GM19328 (cell line): ENCODE data around the gene SHE.
"Not testable (repeated sequence)": the region's sequence is repeated elsewhere in the genome, so short reads cannot be mapped to it uniquely, and the experiment has no call there.

ENCODE experiments used
- ATAC-seq: cut with Tn5 transposase; IDR thresholded peaks from one replicate; pipeline ENCODE4 v1.9.1; 2021; ENCODE audit warnings: mild to moderate bottlenecking, moderate library complexity; ENCODE audit not compliant: unreplicated experiment

The SHE gene

DNA sequence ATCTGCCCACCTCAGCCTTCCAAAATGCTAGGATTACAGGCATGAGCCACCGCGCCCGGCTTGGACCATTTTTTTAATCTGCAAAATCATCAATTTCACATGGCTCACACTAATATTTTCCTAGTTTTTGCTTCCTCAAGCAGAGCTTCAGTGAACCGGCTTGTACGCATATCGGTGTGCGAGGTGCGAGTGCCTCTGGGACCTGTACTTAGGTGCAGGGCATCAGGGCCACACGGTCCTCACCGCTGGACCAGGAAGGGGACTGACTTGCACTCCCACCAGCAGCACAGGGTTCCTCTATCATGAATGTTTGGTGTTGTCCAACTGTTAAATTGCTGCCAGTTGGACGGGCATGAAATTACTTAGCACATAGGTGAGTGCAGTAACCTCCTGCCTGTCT, 15.4 kb upstream of the SHE start:
- no peak for ATAC-seq

DNA sequence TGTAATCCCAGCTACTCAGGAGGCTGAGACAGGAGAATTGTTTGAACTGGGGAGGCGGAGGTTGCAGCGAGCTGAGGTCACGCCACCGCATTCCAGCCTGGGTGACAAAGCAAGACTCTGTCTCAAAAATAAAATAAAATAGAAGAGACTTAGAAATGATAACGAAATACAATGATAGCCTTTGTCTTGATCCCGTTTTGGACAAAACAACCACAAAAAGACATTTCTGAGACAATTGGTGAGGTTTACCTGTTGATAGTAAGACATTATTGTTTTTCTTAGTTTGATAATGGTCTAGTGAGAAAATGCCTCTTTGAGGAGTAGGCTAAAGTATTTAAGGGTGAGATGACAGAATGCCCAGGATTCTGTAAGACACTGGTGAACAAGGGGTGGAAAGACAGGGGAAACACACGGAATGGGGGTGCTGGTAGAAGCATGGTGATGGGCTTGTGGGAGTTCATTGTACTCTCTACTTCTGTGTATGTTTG, 11.9 kb upstream of the SHE start:
- ATAC-seq = no peak

DNA sequence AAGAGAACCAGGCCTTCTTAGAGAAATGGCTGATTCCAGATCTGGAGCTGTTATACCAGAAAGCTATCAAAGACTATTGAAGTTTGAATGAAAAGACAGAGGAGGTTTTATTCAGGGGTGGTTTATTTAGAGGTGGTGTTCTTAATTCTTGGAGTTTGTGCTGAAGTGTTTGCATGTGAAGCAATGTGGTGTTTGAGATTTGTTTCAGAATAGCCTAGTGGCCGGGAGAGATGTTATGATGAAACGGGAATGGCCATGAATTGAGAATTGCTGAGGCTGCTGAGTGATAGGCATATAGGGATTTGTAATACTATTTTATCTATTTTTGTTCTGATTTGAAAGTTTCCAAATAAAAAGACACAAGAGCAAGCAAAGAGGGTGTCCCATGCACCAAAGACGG, 10.5 kb upstream of the SHE start:
- ATAC-seq = no peak

DNA sequence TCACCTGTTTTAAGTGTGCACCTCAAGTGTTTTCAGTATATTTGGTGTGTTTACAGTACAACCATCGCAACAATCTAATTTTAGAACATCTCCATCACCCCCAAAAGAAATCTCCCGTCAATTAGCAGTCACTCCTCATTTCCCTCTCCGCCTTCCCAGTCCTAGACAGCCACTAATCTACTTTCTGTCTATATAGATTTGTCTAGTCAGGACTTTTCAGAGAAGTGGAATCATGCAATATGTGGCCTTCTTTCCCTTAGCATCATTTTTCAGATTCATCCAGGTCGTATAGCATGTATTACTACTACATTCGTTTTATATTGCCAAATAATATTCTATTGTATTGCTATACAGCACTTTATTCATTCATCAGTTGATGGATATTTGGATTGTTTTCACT, 1.7 kb upstream of the SHE start:
- no peak for ATAC-seq

DNA sequence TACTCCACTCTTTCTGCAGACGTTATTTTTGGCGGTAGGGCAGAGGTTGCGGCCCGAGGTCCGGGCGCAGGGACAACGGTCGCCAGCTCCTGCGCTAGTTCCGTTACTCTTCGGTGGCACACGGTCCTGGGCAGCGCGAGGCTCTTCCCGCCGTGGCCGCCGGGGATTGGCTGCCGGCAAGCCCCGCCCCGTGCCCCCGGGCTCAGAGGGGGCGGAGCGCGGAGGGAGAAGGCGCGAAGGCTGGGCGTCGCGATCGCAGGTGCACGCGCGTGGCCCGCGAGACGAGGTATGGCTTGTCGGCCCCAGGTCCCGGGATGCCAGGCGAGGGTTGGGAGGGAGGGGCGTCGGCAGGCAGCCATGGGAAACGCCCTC, 518 bp upstream of the SHE start:
- ATAC-seq = no peak

DNA sequence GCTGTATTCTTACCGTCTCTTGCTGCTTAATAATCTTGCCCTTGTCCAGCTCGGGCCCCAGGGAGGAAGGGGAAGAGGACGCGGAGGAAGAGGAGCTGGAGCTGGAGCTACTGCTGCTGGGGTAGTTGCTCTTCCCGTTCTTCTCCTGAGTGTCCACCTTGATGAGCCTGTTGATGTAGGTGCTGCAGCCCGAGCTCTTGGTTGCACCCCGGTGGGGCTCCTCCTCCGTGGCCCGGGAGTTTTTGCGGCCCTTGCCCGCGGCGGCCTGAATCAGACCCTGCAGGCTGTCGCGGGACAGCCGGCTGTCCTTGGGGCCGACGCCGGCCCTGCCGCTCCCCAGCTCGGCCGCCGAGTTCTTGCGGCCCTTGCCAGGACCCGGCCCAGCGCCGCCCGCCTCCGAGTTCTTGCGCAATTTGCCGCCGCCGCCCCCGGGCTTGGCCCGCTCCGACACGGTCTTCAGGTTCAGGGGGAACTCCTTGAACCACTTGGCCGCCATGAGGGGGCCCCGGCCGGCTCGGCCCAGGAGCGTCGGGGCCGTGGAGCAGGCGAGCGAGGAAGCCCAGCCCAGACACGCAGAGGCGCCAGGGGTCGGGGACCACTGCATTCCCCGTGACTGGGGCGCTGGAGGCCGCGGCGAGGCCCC, 668 bp downstream of the SHE start:
- no peak for ATAC-seq

DNA sequence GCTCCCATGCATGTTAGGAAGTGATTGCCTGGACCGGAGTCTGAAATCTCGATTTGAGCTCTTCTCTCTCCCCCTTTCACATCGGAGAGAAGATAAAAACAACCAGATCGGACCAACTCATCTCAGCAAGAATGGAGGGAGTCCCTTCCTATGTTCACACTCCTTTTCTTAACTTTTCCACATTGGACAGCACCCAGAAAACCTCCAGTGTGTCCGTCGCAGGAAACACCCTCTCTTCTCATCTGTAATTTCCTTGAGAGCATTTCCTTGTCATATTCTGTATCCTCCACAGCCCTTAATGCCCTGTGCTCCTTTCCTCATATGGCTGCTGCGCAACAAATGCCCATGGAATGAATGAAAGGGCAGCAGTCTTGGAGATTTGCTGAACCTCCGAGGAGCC, 1.7 kb downstream of the SHE start:
- no peak for ATAC-seq

DNA sequence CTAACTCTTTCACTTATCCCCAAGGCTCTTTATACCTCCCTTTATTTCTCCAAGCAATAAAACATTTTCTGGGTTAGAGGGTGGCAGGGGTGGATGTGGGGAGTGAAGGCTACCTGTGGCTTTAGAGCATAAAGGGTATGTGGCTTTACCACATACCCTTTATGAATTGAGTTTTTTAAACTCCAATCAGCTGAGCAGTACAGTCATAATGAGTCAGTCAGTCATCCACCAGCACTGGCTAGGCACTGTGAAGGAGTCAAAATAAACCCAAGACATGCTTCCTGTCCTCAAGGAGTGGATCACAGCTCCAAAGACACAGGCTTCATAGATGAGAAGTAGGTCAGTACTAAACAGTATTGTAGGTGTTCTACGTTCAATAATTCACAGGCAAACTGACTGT, 2.8 kb downstream of the SHE start:
- no peak for ATAC-seq

DNA sequence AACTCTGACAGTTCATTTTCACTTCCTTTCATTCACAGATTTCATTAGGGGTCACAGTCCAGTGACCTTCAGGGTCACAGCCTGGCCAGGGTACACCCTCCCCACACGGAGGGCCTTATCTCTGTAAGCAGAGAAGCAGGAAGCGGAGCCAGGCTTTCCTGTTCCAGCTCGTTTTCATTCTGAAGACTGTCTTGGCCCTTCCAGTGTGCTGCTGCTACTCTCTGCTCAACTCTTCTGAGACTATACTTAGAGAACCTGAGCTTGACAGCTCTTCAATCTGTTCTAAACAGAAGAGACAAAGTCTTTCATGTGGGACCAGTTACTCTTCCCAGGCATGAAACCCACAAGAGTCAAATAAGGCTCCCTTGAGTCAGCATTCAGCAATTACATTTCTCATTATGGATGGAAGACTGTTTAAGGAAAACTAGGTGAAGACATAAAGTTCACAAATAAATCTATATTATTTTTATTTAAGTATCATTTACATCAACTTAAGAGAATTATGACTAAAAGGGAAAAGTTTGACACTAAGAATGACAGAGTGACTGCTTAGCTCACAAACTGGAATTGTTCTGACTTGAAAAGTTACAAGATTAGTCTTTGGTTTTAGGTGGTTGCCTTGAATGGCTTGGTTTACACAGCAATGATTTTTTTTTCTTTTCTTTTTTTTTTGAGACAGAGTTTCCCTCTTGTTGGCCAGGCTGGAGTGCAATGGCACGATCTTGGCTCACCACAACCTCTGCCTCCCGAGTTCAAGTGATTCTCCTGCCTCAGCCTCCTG, 5.0 kb downstream of the SHE start:
- ATAC-seq = no peak

DNA sequence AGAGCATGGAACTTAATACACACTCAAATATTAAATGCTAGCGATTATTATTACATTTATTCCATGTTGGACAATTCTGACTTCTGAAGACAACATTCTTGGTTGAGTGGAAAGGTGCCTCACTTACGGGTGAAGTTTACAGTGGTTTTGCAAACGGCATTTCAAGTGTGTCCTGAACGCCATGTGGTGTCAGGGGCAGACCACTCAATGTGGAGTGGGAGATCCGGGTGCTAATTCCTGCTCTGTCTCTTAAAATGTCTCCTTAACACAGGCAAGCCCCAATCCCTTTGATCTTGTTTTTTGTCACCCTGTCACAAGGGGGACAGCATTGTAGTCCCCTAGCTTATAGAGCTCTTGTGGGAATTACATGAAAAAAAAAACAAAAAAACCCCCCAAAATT, 5.8 kb downstream of the SHE start:
- no peak for ATAC-seq

DNA sequence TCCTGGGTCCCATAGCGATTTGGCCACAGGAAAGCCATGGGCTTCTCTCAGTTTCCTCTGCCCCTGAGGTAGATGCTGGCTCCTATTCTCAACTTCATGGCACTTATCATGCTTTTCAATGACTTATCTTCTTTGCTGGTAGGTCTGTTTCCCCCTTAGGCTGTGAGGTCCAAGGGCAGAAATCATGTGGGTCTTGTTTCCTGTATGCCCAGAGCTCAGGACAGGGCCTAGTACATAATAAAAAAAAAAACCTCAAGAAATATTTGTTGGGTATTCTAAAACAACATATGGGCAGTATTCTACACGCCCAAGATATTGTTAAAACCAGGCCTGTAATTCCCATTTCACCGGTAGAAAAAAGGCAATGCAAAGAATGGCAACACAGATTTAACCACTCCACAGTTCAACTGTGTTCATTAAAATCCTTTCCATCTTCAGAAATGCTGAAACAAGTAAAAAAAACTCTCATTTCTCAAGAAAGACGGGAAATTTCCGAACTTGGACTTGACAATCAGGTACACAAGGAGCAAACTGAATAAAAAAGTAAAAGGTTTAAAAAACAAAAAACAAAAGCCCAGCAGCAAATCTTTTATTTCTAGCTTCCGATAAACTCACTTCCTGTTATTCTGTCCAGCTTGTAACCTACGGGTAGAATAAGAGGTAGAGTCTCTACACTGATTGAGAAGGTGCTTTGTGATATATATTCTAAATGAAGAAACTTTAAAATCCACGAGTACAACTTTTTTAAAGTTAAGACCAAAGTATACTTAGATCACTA, 6.5 kb downstream of the SHE start:
- no peak for ATAC-seq

DNA sequence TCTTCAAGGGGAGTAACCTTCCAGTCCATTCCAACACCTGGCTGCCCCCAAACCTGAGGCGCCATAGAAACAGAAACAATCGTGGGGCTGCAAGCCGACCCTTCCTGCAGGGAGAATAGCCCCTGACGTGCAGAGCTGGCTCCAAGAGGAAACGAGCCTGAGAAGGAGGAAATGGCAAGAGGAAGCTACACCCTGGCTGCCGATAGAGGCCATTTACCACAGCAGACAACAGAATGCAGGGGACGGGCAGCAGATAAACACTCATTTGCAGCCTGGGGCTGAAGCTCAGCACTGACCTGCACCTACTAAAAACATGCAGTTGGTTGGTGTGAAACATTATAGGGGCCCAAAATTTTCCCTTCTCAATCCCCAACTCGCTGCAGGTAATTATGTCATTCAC, 8.9 kb downstream of the SHE start:
- ATAC-seq = no peak

DNA sequence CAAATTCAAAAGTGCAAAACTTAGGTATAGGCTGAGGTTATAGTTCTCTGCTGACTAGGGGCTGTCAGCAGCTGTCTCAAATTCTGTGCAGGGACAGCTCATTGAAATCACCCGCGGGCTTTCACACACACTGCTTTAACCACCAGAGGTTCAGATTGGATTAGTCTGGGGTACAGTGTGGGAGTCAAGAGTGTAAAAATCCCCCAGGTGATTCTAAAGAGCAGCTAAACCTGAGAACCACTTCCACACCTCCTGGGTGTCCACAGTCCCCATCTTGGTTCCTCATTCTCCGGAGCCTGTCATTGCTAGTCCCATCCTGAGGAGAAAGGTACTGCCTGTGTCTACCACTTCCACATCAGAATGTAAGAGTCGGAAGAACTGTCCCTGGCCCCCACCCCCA, 10.1 kb downstream of the SHE start:
- ATAC-seq = no peak

DNA sequence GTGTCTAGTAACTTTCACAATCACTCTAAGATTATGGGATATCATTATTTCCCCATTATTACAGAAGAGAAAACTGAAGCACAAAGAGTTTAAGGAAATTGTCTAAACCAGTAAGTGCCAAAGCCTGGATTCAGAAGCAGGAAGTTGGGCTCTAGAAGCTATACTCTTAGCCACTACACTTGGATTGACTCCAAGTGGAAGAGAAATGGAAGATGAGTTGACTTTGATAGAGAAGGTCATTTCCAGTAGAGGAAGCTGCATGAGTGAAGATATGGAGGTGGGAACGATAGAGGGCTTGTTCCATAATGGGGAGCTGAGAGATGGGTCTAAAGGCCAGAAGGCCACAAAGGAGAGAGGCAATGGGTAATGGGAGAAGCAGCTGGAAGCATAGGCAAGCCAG, 11.9 kb downstream of the SHE start:
- no peak for ATAC-seq

DNA sequence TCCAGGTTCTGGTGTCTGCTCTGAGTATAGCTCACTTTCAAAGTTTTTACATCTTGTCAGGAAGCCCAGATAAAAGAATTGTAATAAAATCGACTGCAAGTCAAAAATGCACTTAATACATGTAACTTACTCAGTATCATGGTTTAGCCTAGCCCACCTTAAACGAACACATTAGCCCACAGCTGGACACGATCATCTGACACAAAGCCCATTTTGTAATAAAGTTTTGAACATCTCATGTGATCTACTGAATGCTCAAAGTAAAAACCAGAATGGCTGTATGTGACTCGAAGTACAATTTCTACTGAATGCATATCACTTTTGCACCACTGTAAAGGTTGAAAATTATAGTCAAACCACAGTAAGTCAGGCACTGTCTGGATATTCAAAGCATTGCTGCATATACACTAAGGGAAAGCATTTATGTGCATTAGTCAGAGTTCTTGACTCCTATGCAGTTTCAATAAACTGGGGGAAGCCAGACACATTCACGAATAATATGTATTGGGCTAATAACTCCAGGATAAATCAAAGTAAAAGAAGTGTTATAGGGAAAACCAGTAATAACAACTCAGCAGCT, 12.4 kb downstream of the SHE start:
- ATAC-seq = no peak

DNA sequence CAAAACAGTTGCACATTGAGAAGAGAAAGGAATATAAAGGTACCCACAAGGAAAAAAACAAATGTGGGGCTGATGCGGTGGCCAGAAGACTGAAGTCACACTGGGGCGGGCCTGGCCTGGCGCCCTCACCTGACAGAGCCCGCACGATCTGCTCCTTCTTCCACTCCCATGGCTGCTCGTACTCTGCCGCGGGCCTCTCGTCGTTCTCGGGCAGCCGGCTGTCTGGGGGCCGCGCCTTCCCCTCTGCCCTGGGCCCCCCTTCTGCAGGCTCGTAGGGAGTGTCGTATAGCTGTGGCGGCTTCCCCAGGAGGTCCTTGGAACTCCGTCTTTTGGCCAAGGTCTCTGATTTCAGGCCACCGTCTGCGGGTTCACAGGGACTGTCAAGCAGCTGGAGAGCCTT, 13.3 kb downstream of the SHE start:
- ATAC-seq = no peak

DNA sequence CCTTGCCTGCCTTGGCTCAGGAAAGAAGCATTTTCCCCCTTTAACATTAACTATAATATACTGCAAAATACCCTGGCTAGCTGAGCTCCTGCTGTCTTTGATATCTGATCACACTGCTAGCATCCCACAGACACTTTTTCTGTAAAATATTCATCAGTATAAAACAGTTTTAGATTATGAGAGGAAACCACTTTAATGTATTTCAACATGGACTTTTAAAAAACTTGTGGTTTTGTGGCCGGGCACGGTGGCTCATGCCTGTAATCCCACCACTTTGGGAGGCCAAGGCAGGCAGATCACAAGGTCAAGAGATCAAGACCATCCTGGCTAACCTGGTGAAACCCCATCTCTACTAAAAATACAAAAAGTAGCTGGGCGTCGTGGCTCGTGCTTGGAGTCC, 15.5 kb downstream of the SHE start:
- not testable (repeated sequence) for ATAC-seq

DNA sequence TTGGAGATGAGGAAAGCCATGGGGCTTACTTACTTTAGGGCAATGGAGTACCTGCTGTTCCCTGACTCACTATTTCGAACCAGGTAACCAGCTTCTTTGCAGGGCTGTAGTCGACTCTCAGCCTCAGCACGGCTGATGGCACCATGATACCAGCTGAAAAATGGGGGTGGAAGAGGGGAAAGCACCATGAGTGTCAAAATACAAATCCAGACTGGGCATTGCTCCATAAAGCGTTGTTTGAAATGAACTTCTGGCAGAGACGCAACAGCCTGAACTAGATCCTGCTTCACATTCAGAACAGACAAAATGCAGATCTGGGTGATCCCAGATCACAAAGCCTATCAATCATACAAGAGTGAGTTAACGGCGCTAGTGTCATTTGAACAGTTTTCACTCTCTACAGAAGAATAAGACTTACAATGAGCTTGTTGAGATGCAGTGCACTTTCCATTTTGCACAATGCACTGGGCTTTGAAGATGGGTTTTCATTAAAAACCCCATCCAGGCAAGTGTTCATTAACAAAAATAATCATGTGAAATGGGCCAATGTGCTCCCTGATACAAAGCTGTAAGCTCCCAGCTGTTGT, 16.2 kb downstream of the SHE start:
- no peak for ATAC-seq

DNA sequence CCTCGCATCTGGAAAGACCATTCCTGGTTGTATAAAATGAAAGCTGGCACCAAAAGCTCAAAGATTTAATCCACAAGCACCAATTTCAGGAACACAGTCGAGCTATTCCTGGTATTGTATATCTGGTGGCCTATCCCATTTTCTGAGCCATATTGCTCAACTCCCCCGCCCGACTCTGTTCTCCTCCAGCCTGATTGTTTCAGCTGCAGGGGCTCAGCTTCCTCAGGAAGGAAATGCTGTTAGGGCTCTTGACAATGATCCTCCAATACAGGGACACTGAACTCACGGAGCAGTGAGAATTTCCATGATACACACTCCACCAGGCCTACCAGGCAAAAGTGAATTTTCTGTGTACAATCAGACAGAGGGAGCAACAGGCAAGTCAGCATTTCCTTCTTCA, 17.1 kb downstream of the SHE start:
- no peak for ATAC-seq

DNA sequence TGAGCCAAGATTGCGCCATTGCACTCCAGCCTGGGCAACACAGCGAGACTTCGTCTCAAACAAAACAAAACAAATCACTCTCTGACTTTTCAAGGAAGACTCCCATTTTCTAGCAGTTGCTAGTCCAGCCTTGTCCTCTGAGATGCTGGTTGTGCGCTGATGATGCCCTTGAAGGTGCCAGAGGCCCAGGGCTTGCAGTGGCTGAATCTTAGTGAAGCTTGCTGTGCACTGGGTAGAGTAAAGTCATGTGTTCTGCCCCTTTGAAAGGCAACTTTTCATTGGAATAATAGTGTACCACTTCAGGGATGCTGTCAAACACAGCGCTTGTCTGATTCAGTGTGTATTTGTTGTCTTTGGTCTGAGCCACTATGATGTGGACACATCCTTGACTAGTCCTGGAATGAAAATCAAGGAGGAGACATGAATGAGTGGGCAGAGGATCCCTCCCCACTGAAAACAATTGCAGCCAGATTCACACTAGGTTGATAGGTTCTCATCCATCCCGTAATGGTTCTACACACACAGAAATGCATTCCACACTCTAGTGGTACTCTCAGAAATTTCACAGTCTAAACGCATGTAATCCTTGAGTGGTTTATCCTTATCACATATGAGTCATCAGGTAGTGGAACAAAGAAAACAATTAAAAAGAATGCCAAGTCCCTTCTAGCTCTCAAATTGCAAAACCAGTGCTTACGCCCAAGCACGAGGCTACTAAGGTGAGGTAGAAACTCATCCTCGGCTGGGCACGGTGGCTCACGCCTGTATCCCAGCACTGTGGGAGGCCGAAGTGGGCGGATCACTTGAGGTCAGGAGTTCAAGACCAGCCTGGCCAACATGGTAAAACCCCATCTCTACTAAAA, 18.0 kb downstream of the SHE start:
- no peak for ATAC-seq
